GM23338 (cell line): ENCODE results near the gene GSG1L. TPM values are rescaled to one million over a fixed set of nuclear protein-coding genes. Genes with fewer than 3 reads are reported as not detected.

ENCODE experiments used
- ATAC-seq: fragments of 200-7000 bp; cut with Tn5 transposase; 3 replicates; pipeline ENCODE4 v1.9.1; 2020
- DNase-seq: peaks from one replicate; pipeline ENCODE4 v3.0.0-alpha.2; 2015; ENCODE audit warnings: low spot score
- H2AFZ ChIP-seq: fragments of 200-600 bp; sonication (generic); 2 replicates; pipeline ENCODE4 v1.8.0; 2016; ENCODE audit warnings: antibody characterized with exemption, mild to moderate bottlenecking, moderate library complexity
- H3F3A ChIP-seq: fragments of 200-600 bp; sonication (generic); replicated peaks from 2 replicates; pipeline ENCODE4 v1.8.0; 2017; ENCODE audit warnings: antibody characterized with exemption, mixed run types, low read depth
- H3K27ac ChIP-seq: fragments of 200-600 bp; sonication (generic); 2 replicates; pipeline ENCODE4 v1.6.1; 2016; ENCODE audit warnings: low read depth
- H3K27me3 ChIP-seq: fragments of 200-600 bp; sonication (generic); 2 replicates; pipeline ENCODE4 v1.8.0; 2016; ENCODE audit warnings: mild to moderate bottlenecking, mixed run types, moderate library complexity; ENCODE audit not compliant: insufficient read depth
- H3K36me3 ChIP-seq: fragments of 200-600 bp; sonication (generic); 2 replicates; pipeline ENCODE4 v1.8.0; 2016; ENCODE audit warnings: mild to moderate bottlenecking; ENCODE audit not compliant: insufficient read depth
- H3K4me1 ChIP-seq: fragments of 200-600 bp; sonication (generic); 2 replicates; pipeline ENCODE4 v1.8.0; 2016; ENCODE audit warnings: mild to moderate bottlenecking, moderate library complexity; ENCODE audit not compliant: insufficient read depth
- H3K4me2 ChIP-seq: fragments of 200-600 bp; sonication (generic); 2 replicates; pipeline ENCODE4 v1.7.1; 2017; ENCODE audit warnings: mixed run types
- H3K4me3 ChIP-seq: fragments of 200-600 bp; sonication (generic); 2 replicates; pipeline ENCODE4 v1.6.1; 2016; ENCODE audit warnings: mixed run types
- H3K79me2 ChIP-seq: fragments of 200-600 bp; sonication (generic); replicated peaks from 2 replicates; pipeline ENCODE4 v1.8.0; 2017; ENCODE audit warnings: mild to moderate bottlenecking; ENCODE audit not compliant: insufficient read depth
- H3K9me2 ChIP-seq: fragments of 200-600 bp; sonication (generic); 2 replicates; pipeline ENCODE4 v1.8.0; 2017; ENCODE audit not compliant: insufficient read depth
- H4K20me1 ChIP-seq: fragments of 200-600 bp; sonication (generic); replicated peaks from 2 replicates; pipeline ENCODE4 v1.8.0; 2017; ENCODE audit warnings: mild to moderate bottlenecking; ENCODE audit not compliant: insufficient read depth
- H3K27ac Mint-ChIP-seq: 2 replicates; pipeline ENCODE4 v1.8.0; 2020; ENCODE audit warnings: inconsistent platforms, mild to moderate bottlenecking, moderate library complexity, mixed read lengths
- H3K27me3 Mint-ChIP-seq: 3 replicates; pipeline ENCODE4 v1.8.0; 2022; ENCODE audit warnings: low read depth, mild to moderate bottlenecking, moderate library complexity, mixed read lengths, inconsistent platforms; ENCODE audit not compliant: insufficient read depth, poor library complexity
- H3K36me3 Mint-ChIP-seq: 3 replicates; pipeline ENCODE4 v1.8.0; 2021; ENCODE audit warnings: low read depth, mild to moderate bottlenecking, inconsistent platforms, moderate library complexity, mixed read lengths
- H3K4me1 Mint-ChIP-seq: 3 replicates; pipeline ENCODE4 v1.8.0; 2020; ENCODE audit warnings: mild to moderate bottlenecking, inconsistent platforms, mixed read lengths
- H3K4me3 Mint-ChIP-seq: 3 replicates; pipeline ENCODE4 v1.8.0; 2021; ENCODE audit warnings: moderate library complexity, mild to moderate bottlenecking, inconsistent platforms, mixed read lengths
- H3K9me3 Mint-ChIP-seq: 3 replicates; pipeline ENCODE4 v1.8.0; 2020; ENCODE audit warnings: moderate library complexity, mild to moderate bottlenecking, inconsistent platforms, mixed read lengths
- CREB1 ChIP-seq: fragments of 250-450 bp; sonication (Bioruptor Pico); IDR thresholded peaks from 2 replicates; pipeline ENCODE4 v1.5.0; 2020; ENCODE audit warnings: low read depth, mild to moderate bottlenecking, moderate library complexity
- CTCF ChIP-seq, 2 experiments: fragments of 200-600 bp in 1 of 2; sonication (generic) in 1 of 2; conservative IDR thresholded peaks; 2 replicates each; pipeline versions ENCODE4 v1.5.1 to v1.6.1; 2016 to 2017; ENCODE audit warnings: antibody characterized with exemption in 2 of 2, low read depth in 2 of 2, mild to moderate bottlenecking in 2 of 2, moderate library complexity in 1 of 2
- ETS1 ChIP-seq: IDR thresholded peaks from 2 replicates; pipeline ENCODE4 v1.6.1; 2016; ENCODE audit warnings: antibody characterized with exemption
- EZH2 ChIP-seq: fragments of 200-600 bp; sonication (generic); IDR thresholded peaks from one replicate; pipeline ENCODE4 v1.8.0; 2017; ENCODE audit warnings: antibody characterized with exemption, mild to moderate bottlenecking, low read depth; ENCODE audit not compliant: unreplicated experiment
- JUNB ChIP-seq: IDR thresholded peaks from one replicate; pipeline ENCODE4 v1.6.1; 2016; ENCODE audit warnings: antibody characterized with exemption; ENCODE audit not compliant: unreplicated experiment
- NANOG ChIP-seq: IDR thresholded peaks from 2 replicates; pipeline ENCODE4 v1.6.1; 2016; ENCODE audit warnings: antibody characterized with exemption, borderline replicate concordance
- POLR2AphosphoS5 ChIP-seq: IDR thresholded peaks from 2 replicates; pipeline ENCODE4 v1.6.1; 2016; ENCODE audit warnings: antibody characterized with exemption, low read depth
- REST ChIP-seq: IDR thresholded peaks from one replicate; pipeline ENCODE4 v1.6.1; 2018; ENCODE audit warnings: antibody characterized with exemption; ENCODE audit not compliant: unreplicated experiment
- STAT1 ChIP-seq: IDR thresholded peaks from one replicate; pipeline ENCODE4 v1.6.1; 2016; ENCODE audit warnings: antibody characterized with exemption; ENCODE audit not compliant: unreplicated experiment
- ZNF114 ChIP-seq: fragments of 250-450 bp; sonication (Bioruptor Pico); IDR thresholded peaks from 2 replicates; pipeline ENCODE4 v1.5.0; 2020; ENCODE audit warnings: mild to moderate bottlenecking, moderate library complexity
- ZNF331 ChIP-seq: fragments of 250-450 bp; sonication (Bioruptor Pico); IDR thresholded peaks from 2 replicates; pipeline ENCODE4 v1.5.0; 2020; ENCODE audit warnings: low read depth, mild to moderate bottlenecking, moderate library complexity
- ZNF462 ChIP-seq: fragments of 250-450 bp; sonication (Bioruptor Pico); IDR thresholded peaks from 2 replicates; pipeline ENCODE4 v1.5.0; 2020; ENCODE audit warnings: mild to moderate bottlenecking, moderate library complexity
- polyA plus RNA-seq: library from polyadenylated mRNA; unstranded; fragments of >200 nt; fragmentation: Nextera tagmentation; extraction: Ambion mirVana; gene quantifications from 2 replicates; pipeline ENCODE4 v1.2.1, GENCODE V29; 2016
- total RNA-seq: library from RNA; depleted of rRNA; stranded (reverse); fragments of >200 nt; shearing (Covaris generic); gene quantifications from 2 replicates; pipeline ENCODE4 v1.2.3, GENCODE V29; 2014

Gene GSG1L
- total and polyA plus RNA-seq, 2 experiments from 2014 or later, result 0.36 to 0.63 TPM

- TF ChIP-seq ETS1 (no peak), REST (no peak)
Observed at GRCh38 chr16:27959914-27960313, 103.6 kb downstream of the GSG1L start (continued).

GRCh38 chr16:27954191-27954590 lies 109.3 kb downstream of the GSG1L start:
- ATAC-seq (no peak), DNase-seq (no peak)
- Histone ChIP-seq H3K4me1 (no peaks in the 10 kb centered on the region), H2AFZ (no peak overlapping the region), H3K27me3 (no peaks in the 10 kb centered on the region), H4K20me1 (no peaks in the 10 kb centered on the region), H3K4me2 (no peak overlapping the region), H3K27ac (no peak overlapping the region), H3K79me2 (no peaks in the 10 kb centered on the region), H3K4me3 (no peak overlapping the region), H3F3A (no peaks in the 10 kb centered on the region), H3K36me3 (no peaks in the 10 kb centered on the region), H3K9me2 (no peaks in the 10 kb centered on the region)
- no peaks in the 10 kb centered on the region for H3K36me3 Mint-ChIP-seq
- no peak overlapping the region for H3K4me3 Mint-ChIP-seq
- H3K9me3 Mint-ChIP-seq, result peaks cover 17% of the 10 kb centered on the region
- no peaks in the 10 kb centered on the region for H3K4me1 Mint-ChIP-seq
- H3K27me3 Mint-ChIP-seq, result peaks cover 9% of the 10 kb centered on the region
- H3K27ac Mint-ChIP-seq, result no peak overlapping the region
- TF ChIP-seq STAT1 (no peak), CTCF (conservative IDR thresholded peaks at IDR 0.05; ENCODE audit: low read depth in 2 of 2) (no peak), ZNF331 (CRISPR knock-in tag) (no peak), CREB1 (no peak), ZNF114 (CRISPR knock-in tag) (no peak), ZNF462 (CRISPR knock-in tag) (no peak), JUNB (no peak), ETS1 (no peak), POLR2AphosphoS5 (no peak), NANOG (no peak), EZH2 (no peak)
